ENCODE data around the gene SIN3B.
"Not testable (repeated sequence)": the region's sequence is repeated elsewhere in the genome, so short reads cannot be mapped to it uniquely, and the experiment has no call there.

SIN3B gene

DNA sequence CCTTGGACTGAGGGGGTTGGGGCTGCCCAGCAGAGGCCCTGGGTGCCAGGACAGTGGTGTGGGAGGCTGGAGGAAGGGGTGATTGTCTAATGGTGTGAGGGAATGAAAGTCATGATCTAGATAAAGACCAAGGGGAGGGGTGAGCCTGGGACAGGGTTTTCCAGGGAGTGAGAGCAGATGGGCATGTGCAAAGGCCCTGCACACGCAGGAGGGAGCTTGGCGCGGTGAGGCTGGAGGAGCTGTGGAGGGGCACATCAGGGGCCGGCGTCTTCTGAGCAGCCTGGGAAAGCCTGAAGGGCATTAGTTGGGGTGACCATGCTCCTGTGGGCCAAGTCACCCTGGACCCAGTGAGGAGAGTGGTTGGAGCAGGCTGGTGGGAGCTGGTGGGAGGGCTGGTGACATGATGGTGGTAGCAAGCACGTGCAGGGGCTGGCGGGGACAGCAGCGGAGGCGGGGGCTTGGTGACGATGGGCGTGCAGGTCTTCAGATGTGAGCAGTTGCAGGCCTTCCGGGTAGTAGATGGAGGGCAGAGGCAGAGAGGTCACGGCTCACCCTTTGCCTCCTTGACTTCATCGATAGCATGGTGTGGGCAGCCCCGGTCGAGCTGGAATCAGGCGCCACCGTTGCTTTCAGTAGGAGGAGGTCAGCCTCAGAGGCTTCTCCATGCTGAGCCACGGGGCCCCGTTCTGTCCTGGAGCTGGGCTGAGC is 39.4 kb downstream of the SIN3B start:
- no peak for DNase-seq (ENCODE audit: low read depth)

DNA sequence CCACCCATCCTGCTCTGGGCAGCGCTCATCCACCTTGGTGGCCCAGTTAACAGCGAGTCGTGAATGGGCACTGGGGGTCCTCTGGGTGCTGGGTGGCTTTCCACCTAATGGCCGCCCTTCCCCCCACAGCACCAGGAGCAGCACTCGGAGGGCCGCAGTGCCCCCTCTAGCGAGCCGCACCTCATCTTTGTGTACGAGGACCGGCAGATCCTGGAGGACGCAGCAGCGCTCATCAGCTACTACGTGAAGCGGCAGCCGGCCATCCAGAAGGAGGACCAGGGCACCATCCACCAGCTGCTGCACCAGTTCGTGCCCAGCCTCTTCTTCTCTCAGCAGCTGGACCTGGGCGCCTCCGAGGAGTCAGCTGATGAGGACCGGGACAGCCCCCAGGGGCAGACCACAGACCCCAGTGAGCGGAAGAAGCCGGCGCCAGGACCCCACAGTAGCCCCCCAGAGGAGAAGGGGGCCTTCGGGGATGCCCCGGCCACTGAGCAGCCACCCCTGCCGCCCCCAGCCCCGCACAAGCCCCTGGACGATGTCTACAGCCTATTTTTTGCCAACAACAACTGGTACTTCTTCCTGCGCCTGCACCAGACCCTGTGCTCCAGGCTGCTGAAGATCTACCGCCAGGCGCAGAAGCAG is 40.3 kb downstream of the SIN3B start:
- no peak for DNase-seq (ENCODE audit: low read depth)

GRCh38 chr19:16871871-16872270 is 42.7 kb downstream of the SIN3B start:
- DNase-seq (ENCODE audit: low read depth) = no peak

DNA sequence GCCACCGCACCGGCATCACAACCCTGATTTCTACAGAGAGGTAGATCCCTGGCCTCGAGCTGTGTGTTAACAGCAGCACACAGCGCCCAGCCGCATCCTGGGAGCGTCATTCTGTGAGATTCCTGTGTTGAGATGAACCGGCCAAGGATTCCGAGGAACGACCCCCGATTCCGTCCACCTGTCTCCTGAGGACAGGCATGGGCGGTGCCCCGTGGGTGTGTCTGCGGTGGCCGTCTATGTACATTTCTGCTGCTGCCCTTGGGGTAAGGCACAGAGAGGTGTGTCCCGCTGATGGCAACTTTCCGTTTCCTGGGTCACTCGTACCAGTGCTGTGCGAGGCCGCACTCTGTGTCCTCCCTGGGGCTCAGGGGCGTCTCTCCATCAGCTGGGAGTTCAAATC is 43.5 kb downstream of the SIN3B start:
- no peak for DNase-seq (ENCODE audit: low read depth)

DNA sequence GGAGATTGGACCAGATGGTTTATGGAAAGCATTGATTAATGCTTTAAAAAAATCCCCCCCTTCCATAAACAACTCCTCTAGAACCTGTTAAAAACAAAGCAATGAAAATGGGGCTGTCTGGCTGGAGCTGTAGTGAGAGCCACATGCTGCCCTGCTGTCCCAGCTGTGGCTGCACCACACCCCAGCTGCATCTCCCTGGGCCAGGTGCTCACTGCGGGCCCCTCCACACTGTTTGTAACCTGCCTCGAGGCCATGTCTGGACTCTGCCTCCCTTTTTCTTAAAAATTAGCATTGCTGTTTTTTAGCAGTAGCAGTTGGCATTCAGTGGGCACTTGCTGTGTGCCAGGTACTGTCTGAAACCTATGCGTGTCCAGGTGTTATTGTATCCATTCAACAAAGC is 44.4 kb downstream of the SIN3B start:
- no peak for DNase-seq (ENCODE audit: low read depth)

GRCh38 chr19:16874250-16874977 is 45.2 kb downstream of the SIN3B start:
- no peak for DNase-seq (ENCODE audit: low read depth)

DNA sequence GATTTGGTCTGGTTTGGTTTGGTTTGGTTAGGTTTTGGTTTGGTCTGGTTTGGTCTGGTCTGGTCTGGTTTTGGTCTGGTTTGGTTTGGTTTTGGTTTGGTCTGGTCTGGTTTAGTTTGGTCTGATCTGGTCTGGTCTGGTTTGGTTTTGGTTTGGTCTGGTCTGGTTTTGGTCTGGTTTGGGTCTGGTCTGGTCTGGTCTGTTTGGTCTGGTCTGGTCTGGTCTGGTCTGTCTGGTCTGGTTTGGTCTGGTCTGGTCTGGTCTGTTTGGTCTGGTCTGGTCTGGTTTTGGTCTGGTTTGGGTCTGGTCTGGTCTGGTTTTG is 45.7 kb downstream of the SIN3B start:
- not testable (repeated sequence) for DNase-seq (ENCODE audit: low read depth)

GRCh38 chr19:16875584-16876555 is 46.7 kb downstream of the SIN3B start:
- no peak for DNase-seq (ENCODE audit: low read depth)

GRCh38 chr19:16876904-16877361 is 47.7 kb downstream of the SIN3B start:
- DNase-seq (ENCODE audit: low read depth) = no peak

GRCh38 chr19:16877581-16877980 is 48.4 kb downstream of the SIN3B start:
- DNase-seq (ENCODE audit: low read depth) = no peak

- DNase-seq (ENCODE audit: low read depth) = no peak
These were observed 49.2 kb downstream of the SIN3B start for GRCh38 chr19:16878181-16878965.

GRCh38 chr19:16880884-16881554 is 51.8 kb downstream of the SIN3B start:
- no peak for DNase-seq (ENCODE audit: low read depth)

DNA sequence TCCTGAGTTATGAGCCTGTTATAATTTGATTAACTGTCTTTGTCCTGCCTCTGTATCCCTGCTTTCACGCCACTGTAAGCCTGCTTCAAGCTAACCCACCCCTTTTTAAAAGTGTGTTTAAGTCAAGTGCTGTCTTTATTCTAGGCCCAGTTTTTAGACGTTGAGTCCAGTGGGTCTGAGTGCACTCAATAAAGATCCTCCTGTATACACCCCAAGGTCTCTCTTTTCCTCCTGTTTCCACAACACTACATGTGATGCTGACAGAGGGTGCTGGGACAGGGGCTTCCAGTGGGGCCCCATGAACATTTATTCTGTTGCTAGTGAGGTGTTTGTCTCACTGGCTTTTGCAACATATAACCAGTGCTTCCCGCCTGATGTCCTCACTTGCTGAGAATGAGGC is 52.9 kb downstream of the SIN3B start:
- DNase-seq (ENCODE audit: low read depth) = no peak

DNA sequence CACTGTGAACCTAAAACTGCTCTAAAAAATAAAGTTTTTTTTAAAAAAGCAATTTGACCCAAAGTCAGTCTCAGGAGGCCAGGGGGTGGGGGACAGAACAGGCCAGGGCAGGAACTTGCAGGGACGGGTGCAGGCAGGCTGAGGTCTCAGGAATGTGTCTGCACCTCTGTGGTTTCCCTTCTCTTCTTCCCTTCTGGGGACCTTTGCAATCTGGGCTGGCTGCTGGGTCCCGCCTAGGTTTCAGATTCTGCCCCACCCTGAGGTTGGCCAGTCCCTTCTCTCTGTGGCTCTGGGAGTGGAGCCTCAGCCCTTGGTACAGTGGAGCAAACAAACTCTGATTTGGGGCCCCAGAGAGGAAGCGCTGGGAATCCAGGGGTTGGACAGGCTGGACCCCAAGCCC is 54.3 kb downstream of the SIN3B start:
- DNase-seq (ENCODE audit: low read depth) = no peak

DNA sequence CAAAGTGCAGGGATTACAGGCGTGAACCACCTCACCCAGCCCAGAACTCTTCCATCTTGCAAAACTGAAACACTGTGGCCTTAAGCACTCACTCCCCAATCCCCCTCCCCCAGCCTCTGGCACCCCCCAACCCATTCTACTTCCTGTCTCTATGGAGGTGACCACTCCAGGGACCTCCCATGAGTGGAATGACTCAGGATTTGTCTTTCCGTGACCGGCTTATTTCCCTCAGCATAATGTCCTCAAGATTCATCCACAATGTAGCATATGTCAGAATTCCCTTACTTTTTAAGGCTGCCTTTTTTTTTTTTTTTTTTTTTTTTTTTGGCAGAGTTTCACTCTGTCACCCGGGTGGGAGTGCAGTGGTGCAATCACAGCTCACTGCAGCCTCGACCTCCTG is 56.0 kb downstream of the SIN3B start:
- DNase-seq (ENCODE audit: low read depth) = no peak

- DNase-seq (ENCODE audit: low read depth) = peak; percentile 60
These were observed 57.2 kb downstream of the SIN3B start for GRCh38 chr19:16886305-16886880.

GRCh38 chr19:16887353-16888265 is 58.4 kb downstream of the SIN3B start:
- DNase-seq (ENCODE audit: low read depth) = no peak

GRCh38 chr19:16888629-16889365 is 59.6 kb downstream of the SIN3B start, which contains the start of gene F2RL3:
F2RL3 (plus strand) TSS chr19:16888999; CDS start chr19:16889190, 191 bp downstream.
- no peak for DNase-seq (ENCODE audit: low read depth)

All from fibroblast of gingiva (primary cell).